ENCODE data around the gene MCUR1.
"Not testable (repeated sequence)": the region's sequence is repeated elsewhere in the genome, so short reads cannot be mapped to it uniquely, and the experiment has no call there.

MCUR1 gene

GRCh38 chr6:13811627-13812358 lies 2.6 kb downstream of the MCUR1 start:
- Mint-ChIP-seq H3K27ac (no peak overlapping the region), H3K4me3 (no peak overlapping the region)

GRCh38 chr6:13810688-13811446 lies 3.5 kb downstream of the MCUR1 start:
- Mint-ChIP-seq H3K27me3 (ENCODE audit: low read depth) (no peaks in the 10 kb centered on the region), H3K4me1 (ENCODE audit: low read depth) (peaks cover 24% of the 10 kb centered on the region), H3K4me3 (no peak overlapping the region), H3K9me3 (no peaks in the 10 kb centered on the region), H3K36me3 (ENCODE audit: low read depth) (peaks cover 7% of the 10 kb centered on the region), H3K27ac (no peak overlapping the region)

More at GRCh38 chr6:13811627-13812358, 2.6 kb downstream of the MCUR1 start:
- Mint-ChIP-seq H3K36me3 (ENCODE audit: low read depth) (peaks cover 7% of the 10 kb centered on the region), H3K27me3 (ENCODE audit: low read depth) (peaks cover 9% of the 10 kb centered on the region), H3K4me1 (ENCODE audit: low read depth) (peaks cover 24% of the 10 kb centered on the region), H3K9me3 (no peaks in the 10 kb centered on the region)

GRCh38 chr6:13808801-13809200 lies 5.6 kb downstream of the MCUR1 start:
- no peak overlapping the region for H3K27ac Mint-ChIP-seq
- H3K27me3 Mint-ChIP-seq (ENCODE audit: low read depth): no peaks in the 10 kb centered on the region
- H3K9me3 Mint-ChIP-seq: no peaks in the 10 kb centered on the region
- peaks cover 13% of the 10 kb centered on the region for H3K36me3 Mint-ChIP-seq (ENCODE audit: low read depth)
- no peak overlapping the region for H3K4me3 Mint-ChIP-seq
- peaks cover 17% of the 10 kb centered on the region for H3K4me1 Mint-ChIP-seq (ENCODE audit: low read depth)

GRCh38 chr6:13807696-13808095 lies 6.7 kb downstream of the MCUR1 start:
- peaks cover 16% of the 10 kb centered on the region for H3K36me3 Mint-ChIP-seq (ENCODE audit: low read depth)
- H3K9me3 Mint-ChIP-seq: no peaks in the 10 kb centered on the region
- no peaks in the 10 kb centered on the region for H3K27me3 Mint-ChIP-seq (ENCODE audit: low read depth)
- H3K4me3 Mint-ChIP-seq: no peak overlapping the region
- peaks cover 10% of the 10 kb centered on the region for H3K4me1 Mint-ChIP-seq (ENCODE audit: low read depth)
- H3K27ac Mint-ChIP-seq: no peak overlapping the region

- peaks cover 2% of the 10 kb centered on the region for H3K4me1 Mint-ChIP-seq (ENCODE audit: low read depth)
- no peak overlapping the region for H3K4me3 Mint-ChIP-seq
- H3K27me3 Mint-ChIP-seq (ENCODE audit: low read depth): no peaks in the 10 kb centered on the region
- H3K36me3 Mint-ChIP-seq (ENCODE audit: low read depth): peaks cover 12% of the 10 kb centered on the region
- H3K9me3 Mint-ChIP-seq: no peaks in the 10 kb centered on the region
- H3K27ac Mint-ChIP-seq: no peak overlapping the region
Observed at GRCh38 chr6:13803581-13803980, 10.8 kb downstream of the MCUR1 start.

- H3K27me3 Mint-ChIP-seq (ENCODE audit: low read depth): no peaks in the 10 kb centered on the region
- no peak overlapping the region for H3K27ac Mint-ChIP-seq
- no peaks in the 10 kb centered on the region for H3K9me3 Mint-ChIP-seq
- H3K4me1 Mint-ChIP-seq (ENCODE audit: low read depth): no peaks in the 10 kb centered on the region
- H3K4me3 Mint-ChIP-seq: no peak overlapping the region
- peaks cover 12% of the 10 kb centered on the region for H3K36me3 Mint-ChIP-seq (ENCODE audit: low read depth)
Observed at GRCh38 chr6:13800615-13801014, 13.7 kb downstream of the MCUR1 start.

GRCh38 chr6:13796781-13797180 lies 17.6 kb downstream of the MCUR1 start:
- Mint-ChIP-seq H3K27ac (no peak overlapping the region), H3K9me3 (no peaks in the 10 kb centered on the region), H3K36me3 (ENCODE audit: low read depth) (peaks cover 14% of the 10 kb centered on the region), H3K4me1 (ENCODE audit: low read depth) (peaks cover 16% of the 10 kb centered on the region), H3K27me3 (ENCODE audit: low read depth) (no peaks in the 10 kb centered on the region), H3K4me3 (no peak overlapping the region)

- Mint-ChIP-seq H3K36me3 (ENCODE audit: low read depth) (peaks cover 14% of the 10 kb centered on the region), H3K4me1 (ENCODE audit: low read depth) (peaks cover 17% of the 10 kb centered on the region), H3K4me3 (no peak overlapping the region), H3K27me3 (ENCODE audit: low read depth) (no peaks in the 10 kb centered on the region), H3K27ac (peak overlapping the region; percentile 12), H3K9me3 (no peaks in the 10 kb centered on the region)
Observed at GRCh38 chr6:13795041-13795750, 19.2 kb downstream of the MCUR1 start.

GRCh38 chr6:13794184-13794583 lies 20.2 kb downstream of the MCUR1 start:
- Mint-ChIP-seq H3K4me3 (no peak overlapping the region), H3K9me3 (no peaks in the 10 kb centered on the region), H3K27me3 (ENCODE audit: low read depth) (no peaks in the 10 kb centered on the region), H3K27ac (peak overlapping the region; percentile 49), H3K4me1 (ENCODE audit: low read depth) (peaks cover 17% of the 10 kb centered on the region), H3K36me3 (ENCODE audit: low read depth) (peaks cover 22% of the 10 kb centered on the region)

GRCh38 chr6:13789746-13790145 lies 24.6 kb downstream of the MCUR1 start:
- no peak overlapping the region for H3K4me3 Mint-ChIP-seq
- H3K27me3 Mint-ChIP-seq (ENCODE audit: low read depth): no peaks in the 10 kb centered on the region
- no peaks in the 10 kb centered on the region for H3K9me3 Mint-ChIP-seq
- H3K36me3 Mint-ChIP-seq (ENCODE audit: low read depth): peaks cover 22% of the 10 kb centered on the region
- H3K27ac Mint-ChIP-seq: no peak overlapping the region
- H3K4me1 Mint-ChIP-seq (ENCODE audit: low read depth): peaks cover 16% of the 10 kb centered on the region

GRCh38 chr6:13788820-13789219 lies 25.5 kb downstream of the MCUR1 start:
- Mint-ChIP-seq H3K36me3 (ENCODE audit: low read depth) (peaks cover 22% of the 10 kb centered on the region), H3K4me3 (no peak overlapping the region), H3K27me3 (ENCODE audit: low read depth) (no peaks in the 10 kb centered on the region), H3K4me1 (ENCODE audit: low read depth) (peaks cover 7% of the 10 kb centered on the region), H3K9me3 (no peaks in the 10 kb centered on the region), H3K27ac (no peak overlapping the region)

- Mint-ChIP-seq H3K27ac (peak overlapping the region; percentile 29), H3K36me3 (ENCODE audit: low read depth) (peaks cover 17% of the 10 kb centered on the region), H3K4me3 (peak overlapping the region; percentile 1), H3K4me1 (ENCODE audit: low read depth) (peaks cover 6% of the 10 kb centered on the region), H3K9me3 (no peaks in the 10 kb centered on the region), H3K27me3 (ENCODE audit: low read depth) (no peaks in the 10 kb centered on the region)
Observed at GRCh38 chr6:13787137-13787536, 27.2 kb downstream of the MCUR1 start.

- not testable (repeated sequence) for H3K36me3 Mint-ChIP-seq (ENCODE audit: low read depth); H3K27me3 Mint-ChIP-seq (ENCODE audit: low read depth); H3K4me1 Mint-ChIP-seq (ENCODE audit: low read depth); H3K4me3 Mint-ChIP-seq; H3K27ac Mint-ChIP-seq; H3K9me3 Mint-ChIP-seq
Observed at GRCh38 chr6:13780162-13780561, 34.2 kb downstream of the MCUR1 start.

- Mint-ChIP-seq H3K27ac (no peak overlapping the region), H3K4me1 (ENCODE audit: low read depth) (no peaks in the 10 kb centered on the region), H3K9me3 (no peaks in the 10 kb centered on the region), H3K4me3 (no peak overlapping the region), H3K36me3 (ENCODE audit: low read depth) (no peaks in the 10 kb centered on the region), H3K27me3 (ENCODE audit: low read depth) (no peaks in the 10 kb centered on the region)
Observed at GRCh38 chr6:13778028-13778427, 36.3 kb downstream of the MCUR1 start.

GRCh38 chr6:13776602-13777001 lies 37.8 kb downstream of the MCUR1 start:
- Mint-ChIP-seq H3K4me1 (ENCODE audit: low read depth) (no peaks in the 10 kb centered on the region), H3K9me3 (no peaks in the 10 kb centered on the region), H3K4me3 (no peak overlapping the region), H3K27me3 (ENCODE audit: low read depth) (no peaks in the 10 kb centered on the region), H3K27ac (no peak overlapping the region), H3K36me3 (ENCODE audit: low read depth) (no peaks in the 10 kb centered on the region)
